Smooth muscle cell (in vitro differentiated cells): ENCODE data around the gene GAREM2. TPM values are rescaled to one million over a fixed set of nuclear protein-coding genes. Genes with fewer than 3 reads are reported as not detected.

Experiments used
- DNase-seq: peaks from one replicate; lab custom pipeline; 2025; ENCODE audit not compliant: unreplicated experiment; lab: John Stamatoyannopoulos, UW
- H2AFZ ChIP-seq: fragments of 200-600 bp; sonication (generic); 2 replicates; pipeline ENCODE4 v1.6.0; 2016; ENCODE audit warnings: antibody characterized with exemption, low read depth, mild to moderate bottlenecking
- H3F3A ChIP-seq: fragments of 200-600 bp; sonication (generic); 2 replicates; pipeline ENCODE4 v1.6.0; 2017; ENCODE audit warnings: antibody characterized with exemption, low read depth
- H3K27ac ChIP-seq: fragments of 200-600 bp; sonication (generic); 2 replicates; pipeline ENCODE4 v1.5.1; 2016; ENCODE audit warnings: low read depth, mild to moderate bottlenecking
- H3K27me3 ChIP-seq: fragments of 200-600 bp; sonication (generic); 2 replicates; pipeline ENCODE4 v1.6.1; 2016; ENCODE audit warnings: low read depth, mild to moderate bottlenecking
- H3K36me3 ChIP-seq: fragments of 200-600 bp; sonication (generic); 2 replicates; pipeline ENCODE4 v1.5.1; 2016; ENCODE audit warnings: low read depth
- H3K4me1 ChIP-seq: fragments of 200-600 bp; sonication (generic); 2 replicates; pipeline ENCODE4 v1.5.1; 2016; ENCODE audit warnings: low read depth
- H3K4me2 ChIP-seq: fragments of 200-600 bp; sonication (generic); 2 replicates; pipeline ENCODE4 v1.6.0; 2016; ENCODE audit warnings: mild to moderate bottlenecking
- H3K4me3 ChIP-seq: fragments of 200-600 bp; sonication (generic); 2 replicates; pipeline ENCODE4 v1.5.1; 2016; ENCODE audit warnings: mild to moderate bottlenecking
- H3K79me2 ChIP-seq: fragments of 200-600 bp; sonication (generic); 2 replicates; pipeline ENCODE4 v1.6.0; 2016; ENCODE audit warnings: low read depth, mild to moderate bottlenecking
- H3K9ac ChIP-seq: fragments of 200-600 bp; sonication (generic); 2 replicates; pipeline ENCODE4 v1.6.0; 2016; ENCODE audit warnings: low read depth
- H3K9me3 ChIP-seq: fragments of 200-600 bp; sonication (generic); replicated peaks from 2 replicates; pipeline ENCODE4 v1.5.1; 2016; ENCODE audit warnings: low read depth
- H4K20me1 ChIP-seq: fragments of 200-600 bp; sonication (generic); 2 replicates; pipeline ENCODE4 v1.6.0; 2016; ENCODE audit warnings: low read depth
- WGBS: methylation state at CpG from one replicate; pipeline ENCODE4 v1.1.7; 2016; ENCODE audit warnings: low lambda C conversion rate; 5-methylcytosine and 5-hydroxymethylcytosine counted together
- polyA plus RNA-seq: library from polyadenylated mRNA; unstranded; fragments of >200 nt; fragmentation: Nextera tagmentation; extraction: Ambion mirVana; gene quantifications from 2 replicates; pipeline ENCODE4 v1.2.1, GENCODE V29; 2016
- total RNA-seq: library from RNA; depleted of rRNA; stranded (reverse); fragments of >200 nt; gene quantifications from 2 replicates; pipeline ENCODE4 v1.2.3, GENCODE V29; 2014
- TF ChIP-seq, protein P1 (sequence below): fragments of 200-600 bp; sonication (generic); IDR thresholded peaks from 2 replicates; pipeline ENCODE4 v1.5.1; 2017; ENCODE audit warnings: borderline replicate concordance, mild to moderate bottlenecking, antibody characterized with exemption; ENCODE audit not compliant: insufficient read depth, poor library complexity, severe bottlenecking

Gene GAREM2
- total and polyA plus RNA-seq, 2 experiments from 2014 or later = 2.9 to 16.2 TPM

DNA sequence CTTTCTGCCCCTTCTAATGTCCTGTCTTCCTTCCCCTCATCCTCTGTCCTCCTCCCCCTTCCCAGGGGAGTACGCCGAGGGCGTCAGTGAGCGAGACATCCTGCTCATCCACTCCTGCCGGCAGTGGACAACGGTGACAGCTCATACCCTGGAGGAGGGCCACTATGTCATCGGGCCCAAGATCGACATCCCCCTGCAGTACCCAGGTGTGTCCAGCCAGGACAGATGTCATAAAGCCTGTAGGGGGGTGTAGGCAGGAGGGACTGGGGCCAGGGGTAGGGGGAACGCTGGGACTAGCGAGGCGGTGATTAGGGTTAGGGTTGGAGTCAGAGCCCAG is 3.4 kb downstream of the GAREM2 start:
- H3K4me2 ChIP-seq = no peak overlapping the region
- H3K4me3 ChIP-seq = no peak overlapping the region
- peaks cover 5% of the 10 kb centered on the region for H3K4me1 ChIP-seq
- no peaks in the 10 kb centered on the region for H3K79me2 ChIP-seq
- H3K27ac ChIP-seq = no peak overlapping the region
- H3K9ac ChIP-seq = no peak overlapping the region
- TF ChIP-seq, protein P1, sequence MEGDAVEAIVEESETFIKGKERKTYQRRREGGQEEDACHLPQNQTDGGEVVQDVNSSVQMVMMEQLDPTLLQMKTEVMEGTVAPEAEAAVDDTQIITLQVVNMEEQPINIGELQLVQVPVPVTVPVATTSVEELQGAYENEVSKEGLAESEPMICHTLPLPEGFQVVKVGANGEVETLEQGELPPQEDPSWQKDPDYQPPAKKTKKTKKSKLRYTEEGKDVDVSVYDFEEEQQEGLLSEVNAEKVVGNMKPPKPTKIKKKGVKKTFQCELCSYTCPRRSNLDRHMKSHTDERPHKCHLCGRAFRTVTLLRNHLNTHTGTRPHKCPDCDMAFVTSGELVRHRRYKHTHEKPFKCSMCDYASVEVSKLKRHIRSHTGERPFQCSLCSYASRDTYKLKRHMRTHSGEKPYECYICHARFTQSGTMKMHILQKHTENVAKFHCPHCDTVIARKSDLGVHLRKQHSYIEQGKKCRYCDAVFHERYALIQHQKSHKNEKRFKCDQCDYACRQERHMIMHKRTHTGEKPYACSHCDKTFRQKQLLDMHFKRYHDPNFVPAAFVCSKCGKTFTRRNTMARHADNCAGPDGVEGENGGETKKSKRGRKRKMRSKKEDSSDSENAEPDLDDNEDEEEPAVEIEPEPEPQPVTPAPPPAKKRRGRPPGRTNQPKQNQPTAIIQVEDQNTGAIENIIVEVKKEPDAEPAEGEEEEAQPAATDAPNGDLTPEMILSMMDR = no peak
- no peaks in the 10 kb centered on the region for H3K36me3 ChIP-seq
- WGBS = 83% methylated on average over 11 of the region's 11 CpGs
- DNase-seq = no peak
- H4K20me1 ChIP-seq = no peaks in the 10 kb centered on the region
- no peak overlapping the region for H2AFZ ChIP-seq
- peaks cover 28% of the 10 kb centered on the region for H3K27me3 ChIP-seq
- H3K9me3 ChIP-seq = no peaks in the 10 kb centered on the region
- H3F3A ChIP-seq = no peaks in the 10 kb centered on the region

DNA sequence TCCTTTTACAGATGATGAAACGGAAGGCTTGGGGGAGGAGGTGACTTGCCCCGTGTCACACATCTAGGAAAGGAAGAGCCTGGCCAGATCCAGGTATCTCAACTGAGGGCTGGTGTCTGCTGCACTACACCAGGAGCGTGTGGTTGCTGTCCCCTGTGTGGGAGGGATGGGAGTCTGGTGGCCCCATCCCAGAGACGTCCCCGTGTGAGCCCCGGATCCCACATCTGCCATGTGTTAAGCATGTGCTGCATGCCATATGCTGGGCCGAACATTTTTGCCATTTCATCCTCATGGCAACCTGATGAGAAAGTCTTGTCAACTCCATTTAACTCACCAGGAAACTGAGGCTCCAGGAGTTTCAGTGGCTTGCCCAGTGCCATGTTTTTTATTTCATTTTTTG is 4.2 kb downstream of the GAREM2 start:
- Histone ChIP-seq H3K27me3 (peaks cover 21% of the 10 kb centered on the region), H3K4me1 (peaks cover 5% of the 10 kb centered on the region), H3F3A (no peaks in the 10 kb centered on the region), H3K79me2 (no peaks in the 10 kb centered on the region), H3K27ac (no peak overlapping the region), H3K9me3 (no peaks in the 10 kb centered on the region), H3K36me3 (no peaks in the 10 kb centered on the region), H3K9ac (no peak overlapping the region), H2AFZ (no peak overlapping the region), H3K4me2 (no peak overlapping the region), H3K4me3 (no peak overlapping the region), H4K20me1 (no peaks in the 10 kb centered on the region)
- 92% methylated on average over 7 of the region's 7 CpGs for WGBS
- TF ChIP-seq, protein P1 = no peak
- DNase-seq = no peak

DNA sequence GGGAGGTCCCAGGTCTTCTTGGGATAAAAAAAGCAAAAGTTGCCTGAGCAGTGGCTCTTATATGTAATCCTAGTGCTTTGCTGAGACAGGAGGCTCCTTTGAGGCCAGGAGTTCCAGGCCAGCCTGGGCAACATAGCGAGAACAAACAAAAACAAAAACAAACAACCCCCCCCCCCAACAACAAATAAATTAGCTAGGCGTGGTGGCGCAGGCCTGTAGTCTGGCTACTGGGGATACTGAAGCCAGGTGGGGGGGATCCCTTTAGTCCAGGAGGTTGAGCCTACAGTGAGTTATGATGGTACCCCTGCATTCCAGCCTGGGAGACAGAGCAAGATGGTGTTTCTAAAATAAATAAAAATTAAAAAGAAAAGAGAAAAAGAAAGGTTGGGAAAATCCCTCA is 5.4 kb downstream of the GAREM2 start:
- TF ChIP-seq, protein P1 = no peak
- H3K9me3 ChIP-seq = no peaks in the 10 kb centered on the region
- H3K4me3 ChIP-seq = peak overlapping the region; percentile 60
- no peak overlapping the region for H3K9ac ChIP-seq
- no peak for DNase-seq
- H3K27me3 ChIP-seq = peaks cover 14% of the 10 kb centered on the region
- 83% methylated on average over 3 of the region's 3 CpGs for WGBS
- no peak overlapping the region for H2AFZ ChIP-seq
- H3K4me2 ChIP-seq = peak overlapping the region; percentile 96
- peaks cover 5% of the 10 kb centered on the region for H3K4me1 ChIP-seq
- no peaks in the 10 kb centered on the region for H3K36me3 ChIP-seq
- H3K27ac ChIP-seq = no peak overlapping the region
- no peaks in the 10 kb centered on the region for H3F3A ChIP-seq
- H3K79me2 ChIP-seq = no peaks in the 10 kb centered on the region
- H4K20me1 ChIP-seq = no peaks in the 10 kb centered on the region

DNA sequence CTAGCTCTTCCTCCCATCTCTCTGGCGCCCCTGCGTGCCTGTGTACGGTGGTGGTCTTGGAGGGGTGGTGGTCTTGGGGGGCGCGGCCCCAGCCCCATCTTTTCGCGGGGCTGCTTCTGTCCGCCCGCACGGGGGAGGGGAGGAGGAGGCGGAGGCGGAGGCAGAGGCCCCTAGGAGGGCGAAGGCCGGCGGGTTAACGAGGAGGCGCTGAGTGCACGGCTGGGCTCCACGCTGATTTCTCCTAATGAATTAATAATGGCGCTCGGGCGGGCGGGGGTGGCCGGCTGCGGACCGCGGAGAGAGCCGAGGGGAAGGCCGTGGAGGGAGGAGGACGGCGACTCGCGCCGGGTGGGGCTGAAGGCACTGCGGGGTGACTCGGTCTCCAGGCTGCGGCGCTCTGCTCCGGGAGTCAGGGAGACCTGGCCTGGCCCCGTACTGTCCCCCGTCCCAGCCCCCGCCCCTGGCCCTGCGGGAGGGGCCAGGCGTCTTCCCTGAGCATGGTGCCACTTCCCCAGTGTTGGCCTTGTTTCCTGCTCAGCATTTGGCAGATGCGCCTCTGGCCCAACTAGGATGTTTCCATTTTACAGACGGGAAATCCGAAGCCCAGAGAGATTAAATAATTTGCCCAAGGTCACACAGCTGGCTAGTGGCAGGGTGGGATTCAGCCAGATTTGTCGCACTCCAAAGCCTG is 6.0 kb downstream of the GAREM2 start:
- 6% methylated on average over 12 of the region's 48 CpGs for WGBS
- no peak overlapping the region for H3K9ac ChIP-seq

More for the DNA sequence above, 6.0 kb downstream of the GAREM2 start:
- Histone ChIP-seq H3K27ac (no peak overlapping the region), H3K27me3 (peaks cover 8% of the 10 kb centered on the region), H2AFZ (peak overlapping the region; percentile 88), H3K4me3 (peak overlapping the region; percentile 60), H3K4me2 (peak overlapping the region; percentile 96), H3K79me2 (no peaks in the 10 kb centered on the region), H4K20me1 (no peaks in the 10 kb centered on the region), H3K4me1 (peaks cover 5% of the 10 kb centered on the region), H3K9me3 (no peaks in the 10 kb centered on the region), H3K36me3 (no peaks in the 10 kb centered on the region), H3F3A (no peaks in the 10 kb centered on the region)
- DNase-seq = no peak
- TF ChIP-seq, protein P1 = no peak
